Measurements from ENCODE around the gene MYCN.

Gene MYCN

GRCh38 chr2:15931319-15931890, 8.9 kb upstream of the MYCN start:
- DNase-seq (ENCODE audit: low spot score) = no peak

GRCh38 chr2:15931950-15932349, 8.4 kb upstream of the MYCN start:
- DNase-seq (ENCODE audit: low spot score) = no peak

- DNase-seq (ENCODE audit: low spot score) = no peak
Observed at GRCh38 chr2:15932394-15933183, 7.8 kb upstream of the MYCN start.

- DNase-seq (ENCODE audit: low spot score) = no peak
Observed at GRCh38 chr2:15933184-15933845, 7.0 kb upstream of the MYCN start.

- DNase-seq (ENCODE audit: low spot score) = no peak
Observed at GRCh38 chr2:15934291-15934945, 5.9 kb upstream of the MYCN start.

GRCh38 chr2:15935189-15935588, 5.2 kb upstream of the MYCN start:
- DNase-seq (ENCODE audit: low spot score) = no peak

GRCh38 chr2:15935675-15936074, 4.7 kb upstream of the MYCN start:
- DNase-seq (ENCODE audit: low spot score) = no peak

GRCh38 chr2:15936277-15937104, 3.9 kb upstream of the MYCN start:
- no peak for DNase-seq (ENCODE audit: low spot score)

- DNase-seq (ENCODE audit: low spot score) = no peak
Observed at GRCh38 chr2:15937105-15937881, 3.1 kb upstream of the MYCN start.

- DNase-seq (ENCODE audit: low spot score) = no peak
Observed at GRCh38 chr2:15937882-15938802, 2.2 kb upstream of the MYCN start.

GRCh38 chr2:15938803-15939555, 1.4 kb upstream of the MYCN start:
- no peak for DNase-seq (ENCODE audit: low spot score)

GRCh38 chr2:15939556-15939853, 845 bp upstream of the MYCN start:
- DNase-seq (ENCODE audit: low spot score) = no peak

- DNase-seq (ENCODE audit: low spot score) = no peak
Observed at GRCh38 chr2:15940661-15941480, 521 bp downstream of the MYCN start.

- DNase-seq (ENCODE audit: low spot score) = no peak
Observed at GRCh38 chr2:15941481-15941850, 1.1 kb downstream of the MYCN start.

- DNase-seq (ENCODE audit: low spot score) = no peak
Observed at GRCh38 chr2:15941871-15942710, 1.7 kb downstream of the MYCN start.

- DNase-seq (ENCODE audit: low spot score) = no peak
Observed at GRCh38 chr2:15942711-15943345, 2.5 kb downstream of the MYCN start.
